OCI-LY1 (cell line): Measurements from ENCODE around the gene DMRT2.

ENCODE experiments used
- CTCF ChIP-seq: fragments of 200-600 bp; sonication (generic), shearing (Covaris generic); IDR thresholded peaks from 2 replicates; pipeline ENCODE4 v1.5.1; 2017; ENCODE audit warnings: mild to moderate bottlenecking, antibody characterized with exemption, low read length, moderate library complexity, mixed read lengths
- EZH2 ChIP-seq: fragments of 200-600 bp; sonication (generic), shearing (Covaris generic); IDR thresholded peaks from 2 replicates; pipeline ENCODE4 v1.8.0; 2017; ENCODE audit warnings: borderline replicate concordance, mixed run types, mild to moderate bottlenecking, antibody characterized with exemption, low read length, moderate library complexity, mixed read lengths

DNA sequence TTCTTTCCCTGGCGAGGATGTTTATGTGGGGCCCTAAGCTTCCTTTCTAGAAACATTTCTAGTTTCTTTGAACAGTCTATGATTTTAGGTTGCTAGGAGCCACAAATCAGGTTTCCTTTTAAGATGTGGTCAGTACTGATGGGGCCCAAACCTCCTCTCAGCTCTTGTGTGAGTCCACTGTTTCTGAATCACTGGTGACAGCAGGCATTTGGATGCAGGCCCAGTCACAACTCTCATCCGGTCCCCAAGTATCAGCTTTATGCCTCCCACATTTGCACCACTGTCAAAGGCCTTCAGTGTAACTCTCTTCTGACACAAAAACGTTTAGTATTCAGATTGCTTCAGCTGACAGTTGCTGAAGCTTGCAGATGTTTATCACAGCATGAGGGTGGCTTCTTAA is 7.8 kb downstream of the DMRT2 start:
- TF ChIP-seq CTCF (no peak), EZH2 (no peak)
